A673 (cell line): ENCODE results near the gene ZNF428. TPM values are rescaled to one million over a fixed set of nuclear protein-coding genes. Genes with fewer than 3 reads are reported as not detected.

Source experiments
- BruUV-seq: library from RNA; stranded (reverse); fragments of 400-500 nt; replicated peaks from 2 replicates; lab custom pipeline; 2021; lab: Mats Ljungman, UMichigan
- CTCF ChIA-PET: fragments of 300-600 bp; sonication (Branson Sonifier 250); formaldehyde crosslinking; loops from one replicate; lab custom pipeline; 2022; ENCODE audit warnings: antibody characterized with exemption; lab: Charles Lee
- POLR2A ChIA-PET: fragments of 300-600 bp; sonication (Branson Sonifier 250); formaldehyde crosslinking; loops from one replicate; lab custom pipeline; 2022; ENCODE audit warnings: antibody characterized with exemption; ENCODE audit not compliant: low non-redundant PET; lab: Charles Lee
- DNase-seq: peaks from one replicate; pipeline ENCODE4 v3.0.0-alpha.2; 2015; ENCODE audit warnings: low spot score
- H3K27ac ChIP-seq: fragments of 200-600 bp; sonication (generic); 2 replicates; pipeline ENCODE4 v1.5.1; 2016; ENCODE audit warnings: mixed run types, low read depth, mild to moderate bottlenecking, mixed read lengths, antibody characterized with exemption, low read length; ENCODE audit not compliant: poor library complexity, severe bottlenecking
- H3K27me3 ChIP-seq: fragments of 200-600 bp; sonication (generic); replicated peaks from 2 replicates; pipeline ENCODE4 v1.6.1; 2017; ENCODE audit warnings: mixed run types, low read depth, mild to moderate bottlenecking, mixed read lengths, antibody characterized with exemption, low read length; ENCODE audit not compliant: insufficient read depth, poor library complexity
- H3K36me3 ChIP-seq: fragments of 200-600 bp; sonication (generic); 2 replicates; pipeline ENCODE4 v1.6.1; 2016; ENCODE audit warnings: mixed run types, mild to moderate bottlenecking, mixed read lengths, antibody characterized with exemption, low read length; ENCODE audit not compliant: insufficient read depth, poor library complexity, severe bottlenecking
- H3K4me1 ChIP-seq: fragments of 200-600 bp; sonication (generic); 2 replicates; pipeline ENCODE4 v1.6.1; 2017; ENCODE audit warnings: mixed run types, mild to moderate bottlenecking, mixed read lengths, antibody characterized with exemption, low read length; ENCODE audit not compliant: insufficient read depth, poor library complexity, severe bottlenecking
- H3K4me3 ChIP-seq: fragments of 200-600 bp; sonication (generic); 2 replicates; pipeline ENCODE4 v1.5.1; 2016; ENCODE audit warnings: low read depth, mixed run types, mild to moderate bottlenecking, mixed read lengths, low read length; ENCODE audit not compliant: poor library complexity, severe bottlenecking
- H3K9me3 ChIP-seq: fragments of 200-600 bp; sonication (generic); 2 replicates; pipeline ENCODE4 v1.6.1; 2016; ENCODE audit warnings: mixed run types, low read depth, mild to moderate bottlenecking, mixed read lengths, antibody characterized with exemption, low read length; ENCODE audit not compliant: poor library complexity, severe bottlenecking
- CTCF ChIP-seq: fragments of 300-800, 200-600 bp; sonication (generic); conservative IDR thresholded peaks from 2 replicates; pipeline ENCODE4 v1.5.1; 2017; ENCODE audit warnings: low read depth, mild to moderate bottlenecking, antibody characterized with exemption, low read length, moderate library complexity, mixed read lengths
- EZH2 ChIP-seq: fragments of 200-600 bp; sonication (generic); IDR thresholded peaks from 2 replicates; pipeline ENCODE4 v1.6.1; 2017; ENCODE audit warnings: borderline replicate concordance, low read depth, mild to moderate bottlenecking, mixed read lengths, antibody characterized with exemption, low read length; ENCODE audit not compliant: poor library complexity, severe bottlenecking
- intact Hi-C: fragments of 100-400 bp; cut with micrococcal nuclease; formaldehyde crosslinking; loops from one replicate; pipeline ENCODE4 v1.10.0; 2022; ENCODE audit not compliant: unreplicated experiment
- total RNA-seq: library from RNA; stranded (reverse); gene quantifications from 2 replicates; pipeline ENCODE4 v1.2.3, GENCODE V29; 2021

Gene ZNF428
- total RNA-seq, 1 experiment from 2014 or later: 65.7 TPM

GRCh38 chr19:43581467-43581866 is 38.0 kb downstream of the ZNF428 start:
- TF ChIP-seq CTCF (no peak), EZH2 (no peak)
- POLR2A ChIA-PET: no interaction called here
- Histone ChIP-seq H3K27me3 (no peaks in the 10 kb centered on the region), H3K27ac (peak overlapping the region; percentile 26), H3K4me3 (peak overlapping the region; percentile 11), H3K9me3 (no peaks in the 10 kb centered on the region), H3K36me3 (no peaks in the 10 kb centered on the region), H3K4me1 (peaks cover 7% of the 10 kb centered on the region)
- intact Hi-C loops: no loop called here
- no TSS peak for BruUV-seq
- CTCF ChIA-PET: no interaction called here
- no peak for DNase-seq

GRCh38 chr19:43578787-43579186 is 40.6 kb downstream of the ZNF428 start:
- H3K36me3 ChIP-seq: no peaks in the 10 kb centered on the region
- H3K9me3 ChIP-seq: no peaks in the 10 kb centered on the region
- H3K27ac ChIP-seq: no peak overlapping the region
- no peaks in the 10 kb centered on the region for H3K27me3 ChIP-seq
- peaks cover 23% of the 10 kb centered on the region for H3K4me1 ChIP-seq
- intact Hi-C loops: no loop called here
- TF ChIP-seq EZH2 (no peak), CTCF (no peak)
- no peak overlapping the region for H3K4me3 ChIP-seq
- POLR2A ChIA-PET: no interaction called here
- no peak for DNase-seq
- no TSS peak for BruUV-seq
- CTCF ChIA-PET: no interaction called here

- Histone ChIP-seq H3K27me3 (no peaks in the 10 kb centered on the region), H3K4me1 (peaks cover 20% of the 10 kb centered on the region), H3K36me3 (peaks cover 4% of the 10 kb centered on the region), H3K4me3 (peak overlapping the region; percentile 94), H3K27ac (peak overlapping the region; percentile 94), H3K9me3 (no peaks in the 10 kb centered on the region)
- DNase-seq: no peak
- intact Hi-C loops: loop anchor here (1.0 kb wide), 1 partner anchor 20 kb away; the partner anchor contains the start of genes IRGQ and ZNF576
- TF ChIP-seq CTCF (no peak), EZH2 (no peak)
- POLR2A ChIA-PET: no interaction called here
- BruUV-seq: no TSS peak
- CTCF ChIA-PET: no interaction called here
Measured at GRCh38 chr19:43575955-43576878, 43.2 kb downstream of the ZNF428 start.
